H9 (cell line): ENCODE results near the gene DNHD1. TPM values are rescaled to one million over a fixed set of nuclear protein-coding genes. Genes with fewer than 3 reads are reported as not detected.

Experiments
- DNase-seq: peaks from one replicate; pipeline ENCODE4 v3.0.0-alpha.2; 2017
- H2AFZ ChIP-seq: one replicate; pipeline ENCODE4 v1.6.1; 2013; ENCODE audit warnings: mild to moderate bottlenecking, low read length, control low read depth, moderate library complexity
- H2AK5ac ChIP-seq: 2 replicates; pipeline ENCODE4 v1.6.1; 2013; ENCODE audit warnings: low read length, control low read depth, mixed read lengths; ENCODE audit not compliant: insufficient read length
- H2BK120ac ChIP-seq: one replicate; pipeline ENCODE4 v1.6.1; 2013; ENCODE audit warnings: low read depth, mild to moderate bottlenecking, low read length, control low read depth, inconsistent platforms; ENCODE audit not compliant: poor library complexity, severe bottlenecking
- H2BK12ac ChIP-seq: 2 replicates; pipeline ENCODE4 v1.6.1; 2013; ENCODE audit warnings: low read length, control low read depth, mixed read lengths, low read depth; ENCODE audit not compliant: insufficient read length
- H2BK15ac ChIP-seq: 2 replicates; pipeline ENCODE4 v1.6.1; 2013; ENCODE audit warnings: low read depth, low read length, control low read depth
- H2BK20ac ChIP-seq: one replicate; pipeline ENCODE4 v1.6.1; 2013; ENCODE audit warnings: low read depth, mild to moderate bottlenecking, low read length, control low read depth, inconsistent platforms; ENCODE audit not compliant: poor library complexity, severe bottlenecking
- H2BK5ac ChIP-seq: 2 replicates; pipeline ENCODE4 v1.6.1; 2013; ENCODE audit warnings: low read length, control low read depth, mixed read lengths; ENCODE audit not compliant: insufficient read length
- H3K14ac ChIP-seq: 2 replicates; pipeline ENCODE4 v1.6.1; 2013; ENCODE audit warnings: low read length, control low read depth; ENCODE audit not compliant: insufficient read depth
- H3K18ac ChIP-seq: 2 replicates; pipeline ENCODE4 v1.6.1; 2013; ENCODE audit warnings: low read depth, mild to moderate bottlenecking, mixed read lengths, low read length, control low read depth; ENCODE audit not compliant: insufficient read length
- H3K23ac ChIP-seq: 2 replicates; pipeline ENCODE4 v1.6.1; 2013; ENCODE audit warnings: low read length, control low read depth, mixed read lengths, low read depth; ENCODE audit not compliant: insufficient read length
- H3K23me2 ChIP-seq: 2 replicates; pipeline ENCODE4 v1.6.1; 2013; ENCODE audit warnings: low read depth, mild to moderate bottlenecking, mixed read lengths, low read length, control low read depth; ENCODE audit not compliant: insufficient read length, poor library complexity, severe bottlenecking
- H3K27ac ChIP-seq: 2 replicates; pipeline ENCODE4 v1.5.1; 2013; ENCODE audit warnings: low read length, control low read depth, mixed read lengths, low read depth; ENCODE audit not compliant: insufficient read length
- H3K27me3 ChIP-seq: 2 replicates; pipeline ENCODE4 v1.6.1; 2013; ENCODE audit warnings: low read length, control low read depth, inconsistent platforms; ENCODE audit not compliant: insufficient read depth
- H3K4ac ChIP-seq: 2 replicates; pipeline ENCODE4 v1.6.1; 2013; ENCODE audit warnings: low read depth, mild to moderate bottlenecking, control low read depth, inconsistent platforms, low read length, moderate library complexity
- H3K4me1 ChIP-seq: 2 replicates; pipeline ENCODE4 v1.6.1; 2013; ENCODE audit warnings: low read length, control low read depth, inconsistent platforms; ENCODE audit not compliant: insufficient read depth
- H3K4me2 ChIP-seq: 2 replicates; pipeline ENCODE4 v1.6.1; 2013; ENCODE audit warnings: low read length, control low read depth, mixed read lengths; ENCODE audit not compliant: insufficient read length, insufficient read depth
- H3K56ac ChIP-seq: 2 replicates; pipeline ENCODE4 v1.6.1; 2013; ENCODE audit warnings: low read depth, mild to moderate bottlenecking, mixed read lengths, low read length, control low read depth; ENCODE audit not compliant: insufficient read length
- H3K79me1 ChIP-seq: 2 replicates; pipeline ENCODE4 v1.6.1; 2013; ENCODE audit warnings: low read depth, mild to moderate bottlenecking, moderate library complexity, low read length, control low read depth, inconsistent platforms; ENCODE audit not compliant: insufficient read depth, poor library complexity, severe bottlenecking
- H3K79me2 ChIP-seq: 2 replicates; pipeline ENCODE4 v1.6.1; 2013; ENCODE audit warnings: low read length, control low read depth, inconsistent platforms; ENCODE audit not compliant: insufficient read depth
- H3K9ac ChIP-seq: 2 replicates; pipeline ENCODE4 v1.6.1; 2013; ENCODE audit warnings: low read length, control low read depth, mixed read lengths; ENCODE audit not compliant: insufficient read length; ENCODE audit errors: extremely low read depth
- H3K9me3 ChIP-seq: one replicate; pipeline ENCODE4 v1.6.1; 2013; ENCODE audit warnings: low read depth, low read length, inconsistent platforms; ENCODE audit not compliant: control insufficient read depth
- H3T11ph ChIP-seq: one replicate; pipeline ENCODE4 v1.6.1; 2013; ENCODE audit warnings: mild to moderate bottlenecking, low read length, control low read depth, inconsistent platforms
- H4K20me1 ChIP-seq: one replicate; pipeline ENCODE4 v1.6.1; 2013; ENCODE audit not compliant: control insufficient read depth, insufficient read length, insufficient read depth
- H4K5ac ChIP-seq: 2 replicates; pipeline ENCODE4 v1.6.1; 2013; ENCODE audit warnings: low read depth, mild to moderate bottlenecking, mixed read lengths, low read length, control low read depth; ENCODE audit not compliant: insufficient read length
- H4K8ac ChIP-seq: replicated peaks from 2 replicates; pipeline ENCODE4 v1.6.1; 2013; ENCODE audit warnings: low read length, control low read depth, mixed read lengths, low read depth; ENCODE audit not compliant: insufficient read length
- H4K91ac ChIP-seq: 2 replicates; pipeline ENCODE4 v1.6.1; 2013; ENCODE audit warnings: low read depth, mild to moderate bottlenecking, moderate library complexity, mixed read lengths, low read length, control low read depth; ENCODE audit not compliant: insufficient read length
- H3K27ac Mint-ChIP-seq, 3 experiments: 2 replicates in 2 of 3; 3 replicates in 1 of 3; pipeline ENCODE4 v1.8.0; 2020 to 2021; ENCODE audit warnings: mixed read lengths in 3 of 3, mild to moderate bottlenecking in 1 of 3, moderate library complexity in 1 of 3
- H3K27me3 Mint-ChIP-seq: 2 replicates; pipeline ENCODE4 v1.8.0; 2021; ENCODE audit warnings: low read depth, mild to moderate bottlenecking, moderate library complexity, mixed read lengths
- H3K36me3 Mint-ChIP-seq, 3 experiments: 2 replicates in 2 of 3; 3 replicates in 1 of 3; pipeline ENCODE4 v1.8.0; 2020 to 2021; ENCODE audit warnings: low read depth in 3 of 3, mixed read lengths in 3 of 3; ENCODE audit not compliant: insufficient read depth in 1 of 3
- H3K4me1 Mint-ChIP-seq, 2 experiments: 2 replicates each; pipeline ENCODE4 v1.8.0; 2020; ENCODE audit warnings: mixed read lengths in 2 of 2
- H3K4me3 Mint-ChIP-seq, 2 experiments: 2 replicates in 1 of 2; 3 replicates in 1 of 2; pipeline ENCODE4 v1.8.0; 2020 to 2021; ENCODE audit warnings: mild to moderate bottlenecking in 2 of 2, mixed read lengths in 2 of 2, moderate library complexity in 1 of 2
- H3K9me3 Mint-ChIP-seq, 2 experiments: 2 replicates in 1 of 2; 3 replicates in 1 of 2; pipeline ENCODE4 v1.8.0; 2020; ENCODE audit warnings: mild to moderate bottlenecking in 2 of 2, mixed read lengths in 2 of 2, moderate library complexity in 1 of 2
- WGBS: extraction: QIAGEN DNeasy Blood & Tissue Kit; methylation state at CpG from one replicate; pipeline ENCODE4 v1.1.7; 2013; ENCODE audit warnings: missing lambda C conversion rate, low lambda C conversion rate, mixed read lengths; ENCODE audit not compliant: insufficient read length; ENCODE audit errors: extremely low coverage; 5-methylcytosine and 5-hydroxymethylcytosine counted together
- total RNA-seq: library from RNA; stranded (reverse); gene quantifications from 2 replicates; pipeline ENCODE4 v1.2.1, GENCODE V29; 2021
- TF ChIP-seq, protein P1 (sequence below): fragments of 200-600 bp; sonication (generic); conservative IDR thresholded peaks from 3 replicates; pipeline ENCODE4 v1.8.0; 2021; ENCODE audit warnings: antibody characterized with exemption, mild to moderate bottlenecking

Gene DNHD1
- total RNA-seq, 1 experiment from 2014 or later, result 3.5 TPM

DNA sequence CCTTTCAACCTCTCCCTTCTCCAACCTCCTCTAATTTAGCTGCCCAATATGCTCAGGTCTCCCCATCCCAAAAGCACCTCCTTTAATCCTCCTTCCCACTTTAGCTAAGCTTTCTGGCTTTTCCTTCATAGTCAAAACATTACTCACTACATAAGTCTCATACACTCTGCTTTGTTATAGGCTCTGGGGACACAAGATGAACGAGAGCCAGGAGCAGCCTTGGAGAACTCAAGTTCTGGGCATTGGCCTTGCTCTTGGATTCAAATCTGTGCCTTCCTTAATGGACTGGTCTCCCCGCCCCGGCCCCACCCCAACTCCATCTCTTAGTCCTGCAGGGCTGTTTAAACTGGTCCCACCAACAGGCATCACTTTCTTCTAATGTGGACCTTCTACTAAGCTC, 44.9 kb upstream of the DNHD1 start:
- Histone ChIP-seq H3K79me2 (no peaks in the 10 kb centered on the region), H3T11ph (no peak overlapping the region), H2AK5ac (no peak overlapping the region), H3K14ac (no peak overlapping the region), H2AFZ (no peak overlapping the region), H4K20me1 (no peaks in the 10 kb centered on the region), H3K4me1 (no peaks in the 10 kb centered on the region), H2BK5ac (no peak overlapping the region), H3K9ac (no peak overlapping the region), H3K18ac (no peak overlapping the region), H2BK120ac (no peak overlapping the region), H4K91ac (no peak overlapping the region), H3K4me2 (no peak overlapping the region), H2BK20ac (no peak overlapping the region), H3K56ac (no peak overlapping the region), H4K8ac (no peak overlapping the region), H3K23ac (no peak overlapping the region), H3K79me1 (no peaks in the 10 kb centered on the region), H2BK12ac (no peak overlapping the region), H2BK15ac (no peak overlapping the region), H3K23me2 (no peaks in the 10 kb centered on the region), H3K4ac (no peak overlapping the region), H3K9me3 (no peaks in the 10 kb centered on the region), H3K27me3 (no peaks in the 10 kb centered on the region), H4K5ac (no peak overlapping the region), H3K27ac (no peak overlapping the region)
- no peak for DNase-seq
- Mint-ChIP-seq H3K27me3 (no peaks in the 10 kb centered on the region), H3K4me1 (no peaks in the 10 kb centered on the region), H3K27ac (no peak overlapping the region), H3K4me3 (no peak overlapping the region), H3K36me3 (peaks cover 0 to 17% (median 6%) of the 10 kb centered on the region in 3 experiments; a peak in 3 of 7 replicates), H3K9me3 (no peaks in the 10 kb centered on the region)
- TF ChIP-seq, protein P1, sequence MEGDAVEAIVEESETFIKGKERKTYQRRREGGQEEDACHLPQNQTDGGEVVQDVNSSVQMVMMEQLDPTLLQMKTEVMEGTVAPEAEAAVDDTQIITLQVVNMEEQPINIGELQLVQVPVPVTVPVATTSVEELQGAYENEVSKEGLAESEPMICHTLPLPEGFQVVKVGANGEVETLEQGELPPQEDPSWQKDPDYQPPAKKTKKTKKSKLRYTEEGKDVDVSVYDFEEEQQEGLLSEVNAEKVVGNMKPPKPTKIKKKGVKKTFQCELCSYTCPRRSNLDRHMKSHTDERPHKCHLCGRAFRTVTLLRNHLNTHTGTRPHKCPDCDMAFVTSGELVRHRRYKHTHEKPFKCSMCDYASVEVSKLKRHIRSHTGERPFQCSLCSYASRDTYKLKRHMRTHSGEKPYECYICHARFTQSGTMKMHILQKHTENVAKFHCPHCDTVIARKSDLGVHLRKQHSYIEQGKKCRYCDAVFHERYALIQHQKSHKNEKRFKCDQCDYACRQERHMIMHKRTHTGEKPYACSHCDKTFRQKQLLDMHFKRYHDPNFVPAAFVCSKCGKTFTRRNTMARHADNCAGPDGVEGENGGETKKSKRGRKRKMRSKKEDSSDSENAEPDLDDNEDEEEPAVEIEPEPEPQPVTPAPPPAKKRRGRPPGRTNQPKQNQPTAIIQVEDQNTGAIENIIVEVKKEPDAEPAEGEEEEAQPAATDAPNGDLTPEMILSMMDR, result no peak
- WGBS, result no CpG with 5 or more reads among the region's 3 CpGs
